Measurements from ENCODE around the gene ZNF593OS. TPM values are rescaled to one million over a fixed set of nuclear protein-coding genes. Genes with fewer than 3 reads are reported as not detected.

Gene ZNF593OS
- total RNA-seq, 1 experiment from 2014 or later = not detected

DNA sequence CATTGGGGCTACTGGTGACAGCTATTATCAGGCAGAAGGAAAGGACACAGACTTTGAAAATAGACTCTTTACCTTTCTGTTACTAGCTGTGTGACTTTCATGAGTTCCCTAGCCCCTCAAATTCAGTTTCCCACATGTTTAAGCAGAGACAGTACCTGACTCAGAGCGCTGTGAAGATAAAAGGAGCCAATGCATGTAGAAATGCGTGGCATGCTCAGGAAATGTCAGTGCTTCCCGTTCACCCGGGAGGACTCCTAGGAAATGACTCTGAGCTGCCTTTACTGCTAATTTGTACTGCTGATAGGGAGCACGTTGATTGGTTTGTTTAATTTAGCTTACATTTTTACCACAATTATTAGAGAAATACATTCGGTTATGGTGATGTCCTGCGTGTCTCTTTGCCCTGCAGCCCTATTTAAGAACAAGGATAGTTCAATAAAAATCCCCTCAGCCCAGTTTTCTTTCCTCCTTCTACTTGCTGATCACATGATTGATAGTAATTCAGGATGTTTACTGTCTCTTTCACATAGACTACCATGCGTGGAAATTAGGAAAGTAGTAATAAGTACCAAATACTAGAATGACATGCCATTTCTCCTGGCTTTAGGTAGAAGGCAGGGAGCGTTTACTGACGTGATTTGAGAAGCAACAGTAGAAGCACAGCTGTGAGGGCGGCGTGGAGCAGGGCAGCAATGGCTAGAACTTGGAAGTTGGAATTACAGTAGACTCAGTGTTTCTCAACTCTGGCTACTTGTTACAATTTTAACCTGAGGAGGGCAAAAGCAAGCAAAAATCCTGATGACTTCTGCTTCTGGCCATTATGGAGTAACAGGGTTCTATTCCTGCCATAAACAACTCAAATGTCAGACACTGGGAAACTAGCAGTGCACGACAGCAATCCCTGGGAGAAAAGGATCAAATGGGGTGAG lies 44.1 kb downstream of the ZNF593OS start:
- CTCF ChIA-PET = interaction anchor here (0.8 to 2.0 kb wide), 4 partner anchors 18 to 106 kb away, joined by 4 to 6 read pairs (median 4); partner anchors contain the start of genes CEP85 and ZNF593
- peaks cover 11 to 32% of the 10 kb centered on the region in 2 experiments; a peak in 3 of 4 replicates for H3K4me1 ChIP-seq (ENCODE audit: control insufficient read depth in 1 of 2, insufficient read depth in 2 of 2, low read length in 2 of 2)
- H2AFZ ChIP-seq (ENCODE audit: low read depth, low read length, poor library complexity, severe bottlenecking) = no peak overlapping the region
- H3K27ac ChIP-seq (ENCODE audit: low read depth, low read length) = no peak overlapping the region
- POLR2A ChIA-PET = no interaction called here
- intact Hi-C loops (cut with micrococcal nuclease) = no loop called here
- TF ChIP-seq FOSL1 (IDR thresholded peaks at IDR 0.05; ENCODE audit: low read depth) (no peak), JUND (IDR thresholded peaks at IDR 0.05) (no peak), EGR1 (IDR thresholded peaks at IDR 0.05; ENCODE audit: low read depth) (no peak), RAD21 (IDR thresholded peaks at IDR 0.05; ENCODE audit: low read depth) (no peak), CEBPB (IDR thresholded peaks at IDR 0.05; ENCODE audit: low read depth) (no peak), SIN3A (IDR thresholded peaks at IDR 0.05; ENCODE audit: low read depth) (no peak), SP1 (IDR thresholded peaks at IDR 0.05; ENCODE audit: low read depth) (no peak), POLR2AphosphoS5 (IDR thresholded peaks at IDR 0.05; ENCODE audit: low read depth, low read length) (no peak), SRF (IDR thresholded peaks at IDR 0.05; ENCODE audit: low read depth) (no peak)
- TF ChIP-seq, protein P1, sequence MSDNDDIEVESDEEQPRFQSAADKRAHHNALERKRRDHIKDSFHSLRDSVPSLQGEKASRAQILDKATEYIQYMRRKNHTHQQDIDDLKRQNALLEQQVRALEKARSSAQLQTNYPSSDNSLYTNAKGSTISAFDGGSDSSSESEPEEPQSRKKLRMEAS (IDR thresholded peaks at IDR 0.05) = no peak
- TF ChIP-seq, protein P2, sequence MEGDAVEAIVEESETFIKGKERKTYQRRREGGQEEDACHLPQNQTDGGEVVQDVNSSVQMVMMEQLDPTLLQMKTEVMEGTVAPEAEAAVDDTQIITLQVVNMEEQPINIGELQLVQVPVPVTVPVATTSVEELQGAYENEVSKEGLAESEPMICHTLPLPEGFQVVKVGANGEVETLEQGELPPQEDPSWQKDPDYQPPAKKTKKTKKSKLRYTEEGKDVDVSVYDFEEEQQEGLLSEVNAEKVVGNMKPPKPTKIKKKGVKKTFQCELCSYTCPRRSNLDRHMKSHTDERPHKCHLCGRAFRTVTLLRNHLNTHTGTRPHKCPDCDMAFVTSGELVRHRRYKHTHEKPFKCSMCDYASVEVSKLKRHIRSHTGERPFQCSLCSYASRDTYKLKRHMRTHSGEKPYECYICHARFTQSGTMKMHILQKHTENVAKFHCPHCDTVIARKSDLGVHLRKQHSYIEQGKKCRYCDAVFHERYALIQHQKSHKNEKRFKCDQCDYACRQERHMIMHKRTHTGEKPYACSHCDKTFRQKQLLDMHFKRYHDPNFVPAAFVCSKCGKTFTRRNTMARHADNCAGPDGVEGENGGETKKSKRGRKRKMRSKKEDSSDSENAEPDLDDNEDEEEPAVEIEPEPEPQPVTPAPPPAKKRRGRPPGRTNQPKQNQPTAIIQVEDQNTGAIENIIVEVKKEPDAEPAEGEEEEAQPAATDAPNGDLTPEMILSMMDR (IDR thresholded peaks at IDR 0.05 in 2 of 3, conservative IDR thresholded peaks at IDR 0.05 in 1 of 3; ENCODE audit: borderline replicate concordance in 1 of 3, insufficient read depth in 1 of 3, low read depth in 2 of 3, low read length in 2 of 3) = no peak
- TF ChIP-seq, protein P3, sequence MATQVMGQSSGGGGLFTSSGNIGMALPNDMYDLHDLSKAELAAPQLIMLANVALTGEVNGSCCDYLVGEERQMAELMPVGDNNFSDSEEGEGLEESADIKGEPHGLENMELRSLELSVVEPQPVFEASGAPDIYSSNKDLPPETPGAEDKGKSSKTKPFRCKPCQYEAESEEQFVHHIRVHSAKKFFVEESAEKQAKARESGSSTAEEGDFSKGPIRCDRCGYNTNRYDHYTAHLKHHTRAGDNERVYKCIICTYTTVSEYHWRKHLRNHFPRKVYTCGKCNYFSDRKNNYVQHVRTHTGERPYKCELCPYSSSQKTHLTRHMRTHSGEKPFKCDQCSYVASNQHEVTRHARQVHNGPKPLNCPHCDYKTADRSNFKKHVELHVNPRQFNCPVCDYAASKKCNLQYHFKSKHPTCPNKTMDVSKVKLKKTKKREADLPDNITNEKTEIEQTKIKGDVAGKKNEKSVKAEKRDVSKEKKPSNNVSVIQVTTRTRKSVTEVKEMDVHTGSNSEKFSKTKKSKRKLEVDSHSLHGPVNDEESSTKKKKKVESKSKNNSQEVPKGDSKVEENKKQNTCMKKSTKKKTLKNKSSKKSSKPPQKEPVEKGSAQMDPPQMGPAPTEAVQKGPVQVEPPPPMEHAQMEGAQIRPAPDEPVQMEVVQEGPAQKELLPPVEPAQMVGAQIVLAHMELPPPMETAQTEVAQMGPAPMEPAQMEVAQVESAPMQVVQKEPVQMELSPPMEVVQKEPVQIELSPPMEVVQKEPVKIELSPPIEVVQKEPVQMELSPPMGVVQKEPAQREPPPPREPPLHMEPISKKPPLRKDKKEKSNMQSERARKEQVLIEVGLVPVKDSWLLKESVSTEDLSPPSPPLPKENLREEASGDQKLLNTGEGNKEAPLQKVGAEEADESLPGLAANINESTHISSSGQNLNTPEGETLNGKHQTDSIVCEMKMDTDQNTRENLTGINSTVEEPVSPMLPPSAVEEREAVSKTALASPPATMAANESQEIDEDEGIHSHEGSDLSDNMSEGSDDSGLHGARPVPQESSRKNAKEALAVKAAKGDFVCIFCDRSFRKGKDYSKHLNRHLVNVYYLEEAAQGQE (IDR thresholded peaks at IDR 0.05; ENCODE audit: low read depth) = no peak
- TF ChIP-seq, protein P4, sequence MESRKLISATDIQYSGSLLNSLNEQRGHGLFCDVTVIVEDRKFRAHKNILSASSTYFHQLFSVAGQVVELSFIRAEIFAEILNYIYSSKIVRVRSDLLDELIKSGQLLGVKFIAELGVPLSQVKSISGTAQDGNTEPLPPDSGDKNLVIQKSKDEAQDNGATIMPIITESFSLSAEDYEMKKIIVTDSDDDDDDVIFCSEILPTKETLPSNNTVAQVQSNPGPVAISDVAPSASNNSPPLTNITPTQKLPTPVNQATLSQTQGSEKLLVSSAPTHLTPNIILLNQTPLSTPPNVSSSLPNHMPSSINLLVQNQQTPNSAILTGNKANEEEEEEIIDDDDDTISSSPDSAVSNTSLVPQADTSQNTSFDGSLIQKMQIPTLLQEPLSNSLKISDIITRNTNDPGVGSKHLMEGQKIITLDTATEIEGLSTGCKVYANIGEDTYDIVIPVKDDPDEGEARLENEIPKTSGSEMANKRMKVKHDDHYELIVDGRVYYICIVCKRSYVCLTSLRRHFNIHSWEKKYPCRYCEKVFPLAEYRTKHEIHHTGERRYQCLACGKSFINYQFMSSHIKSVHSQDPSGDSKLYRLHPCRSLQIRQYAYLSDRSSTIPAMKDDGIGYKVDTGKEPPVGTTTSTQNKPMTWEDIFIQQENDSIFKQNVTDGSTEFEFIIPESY (IDR thresholded peaks at IDR 0.05; ENCODE audit: extremely low read depth, insufficient replicate concordance, low read length) = no peak
- H3K79me2 ChIP-seq (ENCODE audit: insufficient read depth, low read length) = peaks cover 4% of the 10 kb centered on the region; the same call in 1 of the 2 replicates
- no peaks in the 10 kb centered on the region for H3K9me3 ChIP-seq (ENCODE audit: control insufficient read depth in 1 of 2, insufficient read depth in 1 of 2, low read depth in 1 of 2, low read length in 2 of 2)
- no peaks in the 10 kb centered on the region for H3K36me3 ChIP-seq (ENCODE audit: control insufficient read depth in 1 of 2, insufficient read depth in 2 of 2, low read length in 2 of 2)
- no TSS peak for BruUV-seq (replicated peaks)
- ATAC-seq (no peak), DNase-seq (ENCODE audit: low read depth, low spot score) (no peak)
- no peaks in the 10 kb centered on the region for H3K27me3 ChIP-seq (ENCODE audit: insufficient read depth, low read length)
- RAD21 ChIA-PET (ENCODE audit: low non-redundant PET in 1 of 2, low total read pairs in 2 of 2, uncharacterized antibody in 2 of 2, unreplicated experiment in 2 of 2) = no interaction called here
- H4K20me1 ChIP-seq (ENCODE audit: insufficient read depth) = no peaks in the 10 kb centered on the region
- H3K4me2 ChIP-seq (ENCODE audit: low read length) = no peak overlapping the region
- H3K9ac ChIP-seq (ENCODE audit: low read length) = no peak overlapping the region
- H3K4me3 ChIP-seq (replicated peaks in 1 of 2; ENCODE audit: low read depth in 1 of 2, low read length in 2 of 2) = no peak overlapping the region
- no peaks in the 10 kb centered on the region for H3K9me2 ChIP-seq (ENCODE audit: insufficient read depth)
